ENCODE results near the gene BTN2A1. TPM values are rescaled to one million over a fixed set of nuclear protein-coding genes. Genes with fewer than 3 reads are reported as not detected.

Gene BTN2A1
- total and polyA plus RNA-seq, 9 of the 15 experiments (the other 6 are each of a cell fraction or from before 2014, with no cell fraction given): 6.7 to 22.1 (median 16.4) TPM

DNA sequence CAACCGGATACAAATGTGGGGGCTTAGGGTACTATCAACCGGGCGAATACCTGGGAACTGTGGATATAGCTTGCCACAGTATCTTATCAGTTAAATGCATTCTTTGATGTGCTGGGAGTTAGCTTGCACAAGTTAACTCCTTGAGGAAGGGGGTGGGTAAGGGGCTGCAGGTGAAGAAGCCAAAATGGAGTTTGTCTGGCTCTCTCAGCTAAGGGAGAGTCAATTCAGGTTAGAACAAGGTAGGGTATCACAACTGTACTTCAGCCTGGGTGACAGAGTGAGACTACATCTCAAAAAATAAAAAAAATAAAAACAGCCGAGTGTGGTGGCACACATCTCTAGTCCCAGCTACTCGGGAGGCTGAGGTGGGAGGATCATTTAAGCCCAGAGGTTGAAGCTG is 33.8 kb downstream of the BTN2A1 start (continued):
- TF ChIP-seq, protein P1, sequence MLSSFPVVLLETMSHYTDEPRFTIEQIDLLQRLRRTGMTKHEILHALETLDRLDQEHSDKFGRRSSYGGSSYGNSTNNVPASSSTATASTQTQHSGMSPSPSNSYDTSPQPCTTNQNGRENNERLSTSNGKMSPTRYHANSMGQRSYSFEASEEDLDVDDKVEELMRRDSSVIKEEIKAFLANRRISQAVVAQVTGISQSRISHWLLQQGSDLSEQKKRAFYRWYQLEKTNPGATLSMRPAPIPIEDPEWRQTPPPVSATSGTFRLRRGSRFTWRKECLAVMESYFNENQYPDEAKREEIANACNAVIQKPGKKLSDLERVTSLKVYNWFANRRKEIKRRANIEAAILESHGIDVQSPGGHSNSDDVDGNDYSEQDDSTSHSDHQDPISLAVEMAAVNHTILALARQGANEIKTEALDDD (IDR thresholded peaks at IDR 0.05): no peak
- TF ChIP-seq HIVEP1 (CRISPR knock-in tag; IDR thresholded peaks at IDR 0.05): no peak
- TF ChIP-seq, protein P2, sequence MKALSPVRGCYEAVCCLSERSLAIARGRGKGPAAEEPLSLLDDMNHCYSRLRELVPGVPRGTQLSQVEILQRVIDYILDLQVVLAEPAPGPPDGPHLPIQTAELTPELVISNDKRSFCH (CRISPR knock-in tag; IDR thresholded peaks at IDR 0.05): no peak
- TF ChIP-seq, protein P2 (tag; IDR thresholded peaks at IDR 0.05): peak; percentile 86
- TF ChIP-seq, protein P3, sequence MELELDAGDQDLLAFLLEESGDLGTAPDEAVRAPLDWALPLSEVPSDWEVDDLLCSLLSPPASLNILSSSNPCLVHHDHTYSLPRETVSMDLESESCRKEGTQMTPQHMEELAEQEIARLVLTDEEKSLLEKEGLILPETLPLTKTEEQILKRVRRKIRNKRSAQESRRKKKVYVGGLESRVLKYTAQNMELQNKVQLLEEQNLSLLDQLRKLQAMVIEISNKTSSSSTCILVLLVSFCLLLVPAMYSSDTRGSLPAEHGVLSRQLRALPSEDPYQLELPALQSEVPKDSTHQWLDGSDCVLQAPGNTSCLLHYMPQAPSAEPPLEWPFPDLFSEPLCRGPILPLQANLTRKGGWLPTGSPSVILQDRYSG (tag; conservative IDR thresholded peaks at IDR 0.05; ENCODE audit: low read depth): peak; percentile 78
- TF ChIP-seq ZNF644 (tag; IDR thresholded peaks at IDR 0.05; ENCODE audit: low read depth): 0 out of 2 replicates have a peak, but pooled peaks have one; percentile 73
- no peak for TF ChIP-seq NFIX (CRISPR knock-in tag; IDR thresholded peaks at IDR 0.05; ENCODE audit: low read depth)
- TF ChIP-seq, protein P4, sequence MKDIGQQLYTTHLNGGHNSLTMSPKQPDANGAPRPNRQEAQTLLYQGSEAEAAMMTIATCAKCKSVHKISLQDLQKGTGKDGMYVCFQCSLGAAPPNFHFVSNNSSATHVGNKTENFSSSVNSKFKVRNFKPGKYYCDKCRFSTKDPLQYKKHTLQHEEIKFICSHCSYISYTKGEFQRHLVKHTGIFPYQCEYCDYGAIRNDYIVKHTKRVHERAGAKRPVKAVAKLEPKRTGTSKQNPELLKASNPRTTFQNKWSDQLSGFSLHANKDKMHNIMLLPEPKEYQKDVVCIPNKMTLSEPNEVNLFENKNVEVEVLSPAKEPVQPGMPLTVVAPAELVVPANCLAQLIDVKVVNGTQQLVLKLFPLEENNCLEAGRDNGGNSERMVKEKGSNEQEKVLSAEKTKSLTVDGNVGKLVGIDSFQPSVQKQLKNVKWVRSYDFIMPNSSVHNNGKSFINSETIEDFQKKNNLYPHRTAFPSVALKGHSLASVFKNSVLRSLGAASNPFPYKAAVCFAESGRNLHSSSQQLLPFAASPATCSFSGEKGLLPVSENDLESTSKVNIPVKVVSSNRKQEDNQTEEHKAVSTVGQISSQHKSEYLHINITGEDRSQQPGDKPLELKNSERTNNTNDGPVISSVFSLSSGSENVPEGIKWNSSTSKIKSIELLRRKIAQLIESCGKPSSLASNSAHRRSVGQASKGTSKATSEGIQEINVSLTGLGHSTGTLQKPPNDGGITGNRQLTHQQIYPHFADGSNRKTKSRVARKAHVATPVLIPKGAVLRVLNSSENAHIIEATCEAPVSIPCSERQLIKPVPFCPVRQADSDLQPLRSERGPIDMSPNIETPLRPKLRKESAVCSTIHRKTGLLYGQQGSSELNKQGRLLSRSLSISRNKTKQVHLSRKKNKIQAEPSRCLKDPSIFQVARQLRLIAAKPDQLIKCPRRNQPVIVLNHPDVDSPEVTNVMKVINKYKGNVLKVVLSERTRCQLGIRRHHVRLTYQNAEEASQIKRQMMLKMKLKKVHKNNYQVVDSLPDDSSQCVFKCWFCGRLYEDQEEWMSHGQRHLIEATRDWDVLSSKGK (CRISPR knock-in tag; IDR thresholded peaks at IDR 0.05): no peak
- TF ChIP-seq, protein P5, sequence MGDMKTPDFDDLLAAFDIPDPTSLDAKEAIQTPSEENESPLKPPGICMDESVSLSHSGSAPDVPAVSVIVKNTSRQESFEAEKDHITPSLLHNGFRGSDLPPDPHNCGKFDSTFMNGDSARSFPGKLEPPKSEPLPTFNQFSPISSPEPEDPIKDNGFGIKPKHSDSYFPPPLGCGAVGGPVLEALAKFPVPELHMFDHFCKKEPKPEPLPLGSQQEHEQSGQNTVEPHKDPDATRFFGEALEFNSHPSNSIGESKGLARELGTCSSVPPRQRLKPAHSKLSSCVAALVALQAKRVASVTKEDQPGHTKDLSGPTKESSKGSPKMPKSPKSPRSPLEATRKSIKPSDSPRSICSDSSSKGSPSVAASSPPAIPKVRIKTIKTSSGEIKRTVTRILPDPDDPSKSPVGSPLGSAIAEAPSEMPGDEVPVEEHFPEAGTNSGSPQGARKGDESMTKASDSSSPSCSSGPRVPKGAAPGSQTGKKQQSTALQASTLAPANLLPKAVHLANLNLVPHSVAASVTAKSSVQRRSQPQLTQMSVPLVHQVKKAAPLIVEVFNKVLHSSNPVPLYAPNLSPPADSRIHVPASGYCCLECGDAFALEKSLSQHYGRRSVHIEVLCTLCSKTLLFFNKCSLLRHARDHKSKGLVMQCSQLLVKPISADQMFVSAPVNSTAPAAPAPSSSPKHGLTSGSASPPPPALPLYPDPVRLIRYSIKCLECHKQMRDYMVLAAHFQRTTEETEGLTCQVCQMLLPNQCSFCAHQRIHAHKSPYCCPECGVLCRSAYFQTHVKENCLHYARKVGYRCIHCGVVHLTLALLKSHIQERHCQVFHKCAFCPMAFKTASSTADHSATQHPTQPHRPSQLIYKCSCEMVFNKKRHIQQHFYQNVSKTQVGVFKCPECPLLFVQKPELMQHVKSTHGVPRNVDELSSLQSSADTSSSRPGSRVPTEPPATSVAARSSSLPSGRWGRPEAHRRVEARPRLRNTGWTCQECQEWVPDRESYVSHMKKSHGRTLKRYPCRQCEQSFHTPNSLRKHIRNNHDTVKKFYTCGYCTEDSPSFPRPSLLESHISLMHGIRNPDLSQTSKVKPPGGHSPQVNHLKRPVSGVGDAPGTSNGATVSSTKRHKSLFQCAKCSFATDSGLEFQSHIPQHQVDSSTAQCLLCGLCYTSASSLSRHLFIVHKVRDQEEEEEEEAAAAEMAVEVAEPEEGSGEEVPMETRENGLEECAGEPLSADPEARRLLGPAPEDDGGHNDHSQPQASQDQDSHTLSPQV (IDR thresholded peaks at IDR 0.05): peak; percentile 89
- TF ChIP-seq ZNF668 (CRISPR knock-in tag; IDR thresholded peaks at IDR 0.05): peak; percentile 65; the same call in 1 of the 2 replicates
- peak; percentile 67 for TF ChIP-seq CXXC5 (CRISPR knock-in tag; IDR thresholded peaks at IDR 0.05)
- TF ChIP-seq ZNF239 (CRISPR knock-in tag; IDR thresholded peaks at IDR 0.05): peak; percentile 75
- TF ChIP-seq GTF2A2 (tag; IDR thresholded peaks at IDR 0.05): peak; percentile 74
